AG04449 (cell line): Measurements from ENCODE around the gene HRH1.

ENCODE experiments used
- CTCF ChIA-PET: fragments of 350-600 bp; formaldehyde crosslinking; extraction: SDS; loops from one replicate; lab custom pipeline; 2021; ENCODE audit warnings: antibody characterized with exemption; lab: Yijun Ruan, JAX
- POLR2A ChIA-PET: fragments of 400-600, 350-600 bp; formaldehyde crosslinking; extraction: SDS; loops from one replicate; lab custom pipeline; 2020; ENCODE audit warnings: antibody characterized with exemption, inconsistent platforms; lab: Yijun Ruan, JAX
- DNase-seq: peaks from one replicate; pipeline ENCODE4 v3.0.0-alpha.2; 2010; ENCODE audit warnings: low read depth, low spot score
- H3K4me3 ChIP-seq: 2 replicates; pipeline ENCODE4 v1.5.1; 2011; ENCODE audit warnings: low read depth, mild to moderate bottlenecking, control low read depth, low read length
- TF ChIP-seq, protein P1 (sequence below): IDR thresholded peaks from one replicate; pipeline ENCODE4 v1.5.1; 2011; ENCODE audit warnings: mild to moderate bottlenecking, moderate library complexity, low read length, control low read depth, inconsistent platforms; ENCODE audit not compliant: insufficient read depth; ENCODE audit errors: missing control alignments

The HRH1 gene

GRCh38 chr3:11220230-11220629 lies 65.9 kb downstream of the HRH1 start:
- DNase-seq = no peak
- H3K4me3 ChIP-seq = no peak overlapping the region
- TF ChIP-seq, protein P1, sequence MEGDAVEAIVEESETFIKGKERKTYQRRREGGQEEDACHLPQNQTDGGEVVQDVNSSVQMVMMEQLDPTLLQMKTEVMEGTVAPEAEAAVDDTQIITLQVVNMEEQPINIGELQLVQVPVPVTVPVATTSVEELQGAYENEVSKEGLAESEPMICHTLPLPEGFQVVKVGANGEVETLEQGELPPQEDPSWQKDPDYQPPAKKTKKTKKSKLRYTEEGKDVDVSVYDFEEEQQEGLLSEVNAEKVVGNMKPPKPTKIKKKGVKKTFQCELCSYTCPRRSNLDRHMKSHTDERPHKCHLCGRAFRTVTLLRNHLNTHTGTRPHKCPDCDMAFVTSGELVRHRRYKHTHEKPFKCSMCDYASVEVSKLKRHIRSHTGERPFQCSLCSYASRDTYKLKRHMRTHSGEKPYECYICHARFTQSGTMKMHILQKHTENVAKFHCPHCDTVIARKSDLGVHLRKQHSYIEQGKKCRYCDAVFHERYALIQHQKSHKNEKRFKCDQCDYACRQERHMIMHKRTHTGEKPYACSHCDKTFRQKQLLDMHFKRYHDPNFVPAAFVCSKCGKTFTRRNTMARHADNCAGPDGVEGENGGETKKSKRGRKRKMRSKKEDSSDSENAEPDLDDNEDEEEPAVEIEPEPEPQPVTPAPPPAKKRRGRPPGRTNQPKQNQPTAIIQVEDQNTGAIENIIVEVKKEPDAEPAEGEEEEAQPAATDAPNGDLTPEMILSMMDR = no peak
- CTCF ChIA-PET = interaction anchor here (0.9 to 1.8 kb wide), 5 partner anchors 8 to 160 kb away, joined by 3 to 5 read pairs (median 4); no protein-coding TSS in a partner anchor
- POLR2A ChIA-PET = no interaction called here

DNA sequence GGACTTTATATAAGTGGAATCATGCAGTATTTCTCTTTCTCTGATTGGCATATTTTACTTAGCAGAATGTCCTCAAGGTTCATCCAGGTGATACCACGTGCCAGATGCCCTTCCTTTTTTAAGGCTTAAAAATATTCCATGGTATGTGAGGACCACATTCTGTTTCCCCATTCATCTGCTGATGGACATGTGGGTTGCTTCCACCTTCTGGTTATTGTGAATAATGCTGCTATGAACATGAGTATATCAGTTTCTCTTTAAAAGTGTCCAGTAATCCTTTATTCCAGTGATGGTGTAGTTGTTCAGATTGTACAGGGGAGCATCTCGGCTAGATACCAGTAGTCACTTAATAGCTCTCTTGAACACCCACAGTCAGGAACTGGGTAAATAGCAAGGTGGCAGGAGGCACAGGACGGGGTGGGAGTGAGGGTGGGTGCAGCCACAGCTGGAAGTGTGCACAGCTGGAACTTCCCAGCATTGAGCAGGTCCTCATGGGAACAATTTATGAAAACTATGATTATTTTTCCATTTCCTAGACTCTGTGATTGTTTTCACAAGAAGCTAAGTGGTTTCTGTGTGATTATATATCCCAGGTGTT lies 67.6 kb downstream of the HRH1 start:
- DNase-seq = no peak
- H3K4me3 ChIP-seq = no peak overlapping the region
- POLR2A ChIA-PET = no interaction called here
- TF ChIP-seq, protein P1 = no peak
- CTCF ChIA-PET = interaction anchor here (0.8 to 1.8 kb wide), 7 partner anchors 8 to 272 kb away, joined by 3 to 9 read pairs (median 3); no protein-coding TSS in a partner anchor

DNA sequence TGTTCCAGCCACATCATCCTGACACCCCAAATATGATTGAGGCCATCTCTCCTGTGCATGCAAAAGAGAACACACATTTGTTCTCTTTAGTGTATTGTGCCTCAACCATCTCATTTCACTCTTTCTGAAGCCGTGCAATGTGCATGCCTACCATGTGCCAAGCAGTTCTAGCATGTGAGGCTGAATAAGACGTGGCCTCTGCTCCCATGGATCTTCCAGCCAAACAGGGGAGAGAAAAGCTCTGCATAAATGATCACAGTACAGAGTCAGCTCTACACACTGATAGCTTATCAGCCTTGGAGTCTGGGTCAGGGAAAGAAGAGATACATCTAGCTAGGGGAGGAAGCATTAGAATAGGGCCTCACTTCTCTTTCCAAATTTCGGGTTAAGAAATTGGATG lies 69.7 kb downstream of the HRH1 start:
- no peak for DNase-seq
- no peak overlapping the region for H3K4me3 ChIP-seq
- TF ChIP-seq, protein P1 = no peak
- CTCF ChIA-PET = interaction anchor here (0.6 to 1.5 kb wide), 5 partner anchors 9 to 164 kb away, joined by 3 to 6 read pairs (median 4); no protein-coding TSS in a partner anchor
- POLR2A ChIA-PET = no interaction called here

GRCh38 chr3:11224870-11225229 lies 70.6 kb downstream of the HRH1 start:
- CTCF ChIA-PET = interaction anchor here (1.0 to 3.8 kb wide), 5 partner anchors 9 to 164 kb away, joined by 3 to 12 read pairs (median 4); no protein-coding TSS in a partner anchor
- no peak overlapping the region for H3K4me3 ChIP-seq
- TF ChIP-seq, protein P1 = no peak
- POLR2A ChIA-PET = no interaction called here
- no peak for DNase-seq

GRCh38 chr3:11226042-11226370 lies 71.7 kb downstream of the HRH1 start:
- TF ChIP-seq, protein P1 = no peak
- POLR2A ChIA-PET = no interaction called here
- no peak overlapping the region for H3K4me3 ChIP-seq
- CTCF ChIA-PET = interaction anchor here (1.1 to 3.8 kb wide), 3 partner anchors 10 to 166 kb away, joined by 3 to 12 read pairs (median 4); partner anchors contain the start of gene HRH1
- no peak for DNase-seq

DNA sequence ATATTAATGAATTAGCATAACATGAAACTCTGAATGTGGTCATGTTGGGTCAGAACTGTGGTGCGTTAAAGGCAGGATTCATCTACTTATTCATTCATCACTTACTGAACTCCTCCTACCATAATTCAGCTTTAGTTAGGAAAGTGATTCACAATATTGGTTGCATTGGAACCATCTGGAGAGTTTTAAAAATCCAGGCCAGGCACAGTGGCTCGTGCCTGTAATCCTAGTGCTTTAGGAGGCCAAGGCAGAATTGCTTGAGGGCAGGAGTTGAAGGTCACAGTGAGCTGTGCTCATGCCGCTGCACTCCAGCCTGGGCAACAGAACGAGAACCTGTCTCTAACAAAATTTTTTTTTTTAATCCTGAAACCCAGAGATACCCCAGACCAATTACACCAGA lies 73.7 kb downstream of the HRH1 start:
- POLR2A ChIA-PET = no interaction called here
- CTCF ChIA-PET = interaction anchor here (1.5 to 3.8 kb wide), 3 partner anchors 8 to 107 kb away, joined by 4 to 12 read pairs (median 5); no protein-coding TSS in a partner anchor
- no peak overlapping the region for H3K4me3 ChIP-seq
- TF ChIP-seq, protein P1 = no peak
- no peak for DNase-seq
